OCI-LY1 (cell line): ENCODE results near the gene SLC6A19.

Source experiments
- H2AFZ ChIP-seq: fragments of 200-600 bp; sonication (generic), shearing (Covaris generic); 2 replicates; pipeline ENCODE4 v1.6.0; 2014; ENCODE audit warnings: antibody characterized with exemption, mild to moderate bottlenecking, low read length
- H3F3A ChIP-seq: fragments of 200-600 bp; sonication (generic), shearing (Covaris generic); 2 replicates; pipeline ENCODE4 v1.6.0; 2014; ENCODE audit warnings: mild to moderate bottlenecking, antibody characterized with exemption, low read length, moderate library complexity; ENCODE audit not compliant: insufficient read depth
- H3K27ac ChIP-seq: fragments of 200-600 bp; sonication (generic); 2 replicates; pipeline ENCODE4 v1.5.1; 2014; ENCODE audit warnings: low read length, mixed run types, mild to moderate bottlenecking, low read depth; ENCODE audit not compliant: poor library complexity, severe bottlenecking
- H3K27me3 ChIP-seq: fragments of 200-600 bp; sonication (generic); 2 replicates; pipeline ENCODE4 v1.6.0; 2014; ENCODE audit warnings: antibody characterized with exemption, mild to moderate bottlenecking, low read length, moderate library complexity; ENCODE audit not compliant: insufficient read depth
- H3K36me3 ChIP-seq: fragments of 200-600 bp; sonication (generic); 2 replicates; pipeline ENCODE4 v1.6.1; 2014; ENCODE audit warnings: mild to moderate bottlenecking, antibody characterized with exemption, low read length, moderate library complexity, mixed read lengths; ENCODE audit not compliant: insufficient read depth
- H3K4me1 ChIP-seq: fragments of 200-600 bp; sonication (generic); 2 replicates; pipeline ENCODE4 v1.5.1; 2014; ENCODE audit warnings: mild to moderate bottlenecking, low read length, moderate library complexity; ENCODE audit not compliant: insufficient read depth, severe bottlenecking
- H3K4me2 ChIP-seq: fragments of 200-600 bp; sonication (generic), shearing (Covaris generic); 2 replicates; pipeline ENCODE4 v1.6.1; 2014; ENCODE audit warnings: low read length
- H3K4me3 ChIP-seq: fragments of 200-600 bp; sonication (generic); 2 replicates; pipeline ENCODE4 v1.5.1; 2014; ENCODE audit warnings: low read length, low read depth, mild to moderate bottlenecking, mixed read lengths; ENCODE audit not compliant: poor library complexity, severe bottlenecking
- H3K79me2 ChIP-seq: fragments of 200-600 bp; shearing (Covaris generic); 2 replicates; pipeline ENCODE4 v1.6.1; 2016; ENCODE audit warnings: mixed run types, low read length, mixed read lengths; ENCODE audit not compliant: insufficient read depth
- H3K9ac ChIP-seq: fragments of 200-600 bp; sonication (generic), shearing (Covaris generic); 2 replicates; pipeline ENCODE4 v1.6.1; 2014; ENCODE audit warnings: mild to moderate bottlenecking, low read length, mixed read lengths
- H3K9me2 ChIP-seq: fragments of 200-600 bp; sonication (generic), shearing (Covaris generic); 2 replicates; pipeline ENCODE4 v1.6.1; 2014; ENCODE audit warnings: low read depth, mild to moderate bottlenecking, low read length, mixed read lengths
- H3K9me3 ChIP-seq: fragments of 200-600 bp; shearing (Covaris generic); 2 replicates; pipeline ENCODE4 v1.6.1; 2014; ENCODE audit warnings: low read length, mixed read lengths
- H4K20me1 ChIP-seq: fragments of 200-600 bp; sonication (generic), shearing (Covaris generic); 2 replicates; pipeline ENCODE4 v1.6.0; 2016; ENCODE audit warnings: mild to moderate bottlenecking, low read length; ENCODE audit not compliant: insufficient read depth
- EZH2 ChIP-seq: fragments of 200-600 bp; sonication (generic), shearing (Covaris generic); IDR thresholded peaks from 2 replicates; pipeline ENCODE4 v1.8.0; 2017; ENCODE audit warnings: borderline replicate concordance, mixed run types, mild to moderate bottlenecking, antibody characterized with exemption, low read length, moderate library complexity, mixed read lengths
- TF ChIP-seq, protein P1 (sequence below): fragments of 200-600 bp; sonication (generic), shearing (Covaris generic); IDR thresholded peaks from 2 replicates; pipeline ENCODE4 v1.5.1; 2017; ENCODE audit warnings: mild to moderate bottlenecking, antibody characterized with exemption, low read length, moderate library complexity, mixed read lengths

Gene SLC6A19

DNA sequence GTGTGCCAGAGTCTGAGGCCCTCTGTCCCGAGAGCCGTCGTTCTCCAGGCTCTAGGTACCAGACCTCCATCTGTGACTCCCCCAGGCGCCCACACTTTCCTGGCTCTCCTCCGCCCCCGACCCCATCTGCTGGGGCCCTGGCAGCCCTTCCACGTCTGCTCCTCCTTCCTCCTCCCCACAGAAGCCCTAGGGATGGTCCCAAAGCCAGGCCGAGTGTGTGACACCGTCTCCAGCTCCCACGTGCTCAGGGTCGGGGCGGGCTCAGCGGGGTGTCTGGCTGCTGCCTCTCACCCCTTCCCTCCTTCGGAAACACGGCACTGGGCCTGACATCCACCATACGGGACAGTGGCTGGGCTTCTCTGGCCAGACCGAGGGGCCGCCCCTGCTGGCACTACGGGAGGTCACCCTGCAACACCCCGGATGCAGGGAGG, 20.5 kb upstream of the SLC6A19 start:
- Histone ChIP-seq H4K20me1 (no peaks in the 10 kb centered on the region), H3K9me3 (no peaks in the 10 kb centered on the region), H3K4me3 (no peak overlapping the region), H3F3A (no peaks in the 10 kb centered on the region), H3K9me2 (no peaks in the 10 kb centered on the region), H3K9ac (no peak overlapping the region), H3K27ac (no peak overlapping the region), H3K36me3 (no peaks in the 10 kb centered on the region), H3K27me3 (peaks cover 3% of the 10 kb centered on the region; the same call in 1 of the 2 replicates), H3K4me2 (no peak overlapping the region), H3K79me2 (no peaks in the 10 kb centered on the region), H2AFZ (no peak overlapping the region), H3K4me1 (no peaks in the 10 kb centered on the region)
- TF ChIP-seq, protein P1, sequence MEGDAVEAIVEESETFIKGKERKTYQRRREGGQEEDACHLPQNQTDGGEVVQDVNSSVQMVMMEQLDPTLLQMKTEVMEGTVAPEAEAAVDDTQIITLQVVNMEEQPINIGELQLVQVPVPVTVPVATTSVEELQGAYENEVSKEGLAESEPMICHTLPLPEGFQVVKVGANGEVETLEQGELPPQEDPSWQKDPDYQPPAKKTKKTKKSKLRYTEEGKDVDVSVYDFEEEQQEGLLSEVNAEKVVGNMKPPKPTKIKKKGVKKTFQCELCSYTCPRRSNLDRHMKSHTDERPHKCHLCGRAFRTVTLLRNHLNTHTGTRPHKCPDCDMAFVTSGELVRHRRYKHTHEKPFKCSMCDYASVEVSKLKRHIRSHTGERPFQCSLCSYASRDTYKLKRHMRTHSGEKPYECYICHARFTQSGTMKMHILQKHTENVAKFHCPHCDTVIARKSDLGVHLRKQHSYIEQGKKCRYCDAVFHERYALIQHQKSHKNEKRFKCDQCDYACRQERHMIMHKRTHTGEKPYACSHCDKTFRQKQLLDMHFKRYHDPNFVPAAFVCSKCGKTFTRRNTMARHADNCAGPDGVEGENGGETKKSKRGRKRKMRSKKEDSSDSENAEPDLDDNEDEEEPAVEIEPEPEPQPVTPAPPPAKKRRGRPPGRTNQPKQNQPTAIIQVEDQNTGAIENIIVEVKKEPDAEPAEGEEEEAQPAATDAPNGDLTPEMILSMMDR, result no peak
- TF ChIP-seq EZH2, result no peak

DNA sequence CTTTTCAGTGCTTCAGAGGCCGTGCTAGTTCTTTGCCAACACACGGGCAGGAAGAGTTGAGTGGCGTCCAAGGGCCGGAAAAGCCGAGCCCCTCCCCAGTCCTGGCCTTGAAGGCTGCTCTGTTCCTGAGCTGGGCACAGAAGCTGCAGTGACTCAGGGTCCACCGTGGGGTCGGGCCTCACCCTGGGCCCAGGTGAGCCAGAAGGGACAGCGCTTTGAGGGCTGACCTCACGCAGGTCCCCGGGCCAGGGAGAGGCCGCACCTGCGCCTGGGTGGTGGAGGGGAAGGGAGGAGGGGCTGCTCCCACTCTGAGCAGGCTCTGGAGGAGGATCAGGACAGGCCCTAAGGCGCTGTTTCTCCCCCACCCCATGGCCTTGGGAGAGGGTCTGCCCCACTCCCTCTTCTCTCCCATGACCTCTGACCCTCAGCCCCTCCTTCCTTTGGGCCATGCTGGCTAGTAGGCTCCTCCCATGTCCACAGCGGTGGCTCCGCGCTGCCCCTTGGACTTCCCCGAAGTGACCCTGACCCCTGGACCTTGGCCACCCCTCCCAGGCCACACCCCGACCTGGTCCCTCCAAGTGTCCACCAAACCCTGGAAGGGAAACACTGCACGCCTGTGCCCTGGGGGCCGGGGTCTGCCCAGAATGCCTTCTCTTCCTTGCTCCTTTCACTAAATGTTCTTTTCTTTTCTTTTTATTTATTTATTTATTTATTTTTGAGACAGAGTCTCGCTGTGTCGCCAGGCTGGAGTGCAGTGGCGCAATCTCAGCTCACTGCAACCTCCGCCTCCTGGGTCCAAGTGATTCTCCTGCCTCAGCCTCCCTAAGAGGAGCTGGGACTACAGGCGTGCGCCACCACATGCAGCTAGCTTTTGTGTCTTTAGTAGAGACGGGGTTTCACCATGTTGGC, 19.7 kb upstream of the SLC6A19 start:
- H3K4me3 ChIP-seq, result no peak overlapping the region
- no peaks in the 10 kb centered on the region for H3K9me3 ChIP-seq
- no peaks in the 10 kb centered on the region for H3K4me1 ChIP-seq
- TF ChIP-seq, protein P1, result no peak
- TF ChIP-seq EZH2, result no peak
- H3K79me2 ChIP-seq, result no peaks in the 10 kb centered on the region
- H3K27ac ChIP-seq, result no peak overlapping the region
- H3F3A ChIP-seq, result no peaks in the 10 kb centered on the region
- H3K27me3 ChIP-seq, result peaks cover 3% of the 10 kb centered on the region; the same call in 1 of the 2 replicates
- H3K9ac ChIP-seq, result no peak overlapping the region
- no peak overlapping the region for H3K4me2 ChIP-seq
- H2AFZ ChIP-seq, result no peak overlapping the region
- H3K36me3 ChIP-seq, result no peaks in the 10 kb centered on the region
- H3K9me2 ChIP-seq, result no peaks in the 10 kb centered on the region
- no peaks in the 10 kb centered on the region for H4K20me1 ChIP-seq

DNA sequence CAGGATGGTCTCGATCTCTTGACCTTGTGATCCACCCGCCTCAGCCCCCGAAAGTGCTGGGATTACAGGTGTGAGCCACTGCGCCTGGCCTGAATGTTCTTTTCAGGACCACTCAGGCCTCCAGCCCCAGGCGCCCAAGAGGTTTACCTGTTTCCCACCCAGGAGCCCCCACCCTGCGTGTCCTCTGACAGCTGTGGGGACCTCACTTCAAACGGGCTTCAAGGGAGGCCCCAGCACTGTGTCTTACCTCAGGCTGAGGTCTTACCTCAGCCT, 19.1 kb upstream of the SLC6A19 start:
- Histone ChIP-seq H3K79me2 (no peaks in the 10 kb centered on the region), H3K4me2 (no peak overlapping the region), H4K20me1 (no peaks in the 10 kb centered on the region), H3K9ac (no peak overlapping the region), H2AFZ (no peak overlapping the region), H3K9me3 (no peaks in the 10 kb centered on the region), H3K27me3 (peaks cover 3% of the 10 kb centered on the region; the same call in 1 of the 2 replicates), H3K9me2 (no peaks in the 10 kb centered on the region), H3K36me3 (no peaks in the 10 kb centered on the region), H3K27ac (no peak overlapping the region), H3K4me1 (no peaks in the 10 kb centered on the region), H3K4me3 (no peak overlapping the region), H3F3A (no peaks in the 10 kb centered on the region)
- TF ChIP-seq, protein P1, result no peak
- TF ChIP-seq EZH2, result no peak
